GM21717 (cell line): Measurements from ENCODE around the gene CERS6.
"Not testable (repeated sequence)": the region's sequence is repeated elsewhere in the genome, so short reads cannot be mapped to it uniquely, and the experiment has no call there.

ENCODE experiments used
- ATAC-seq: cut with Tn5 transposase; IDR thresholded peaks from one replicate; pipeline ENCODE4 v1.9.1; 2021; ENCODE audit warnings: mild to moderate bottlenecking, moderate library complexity; ENCODE audit not compliant: unreplicated experiment

CERS6 gene

GRCh38 chr2:168455645-168456520, at the start of gene CERS6:
Gene CERS6, plus strand, starts transcription at chr2:168456272. Its CDS starts 177 bp downstream, at chr2:168456449.
- ATAC-seq: peak; percentile 95

- ATAC-seq: not testable (repeated sequence)
Measured at GRCh38 chr2:168412301-168412700, 43.8 kb upstream of the CERS6 start.

GRCh38 chr2:168413101-168413500, 43.0 kb upstream of the CERS6 start:
- ATAC-seq: not testable (repeated sequence)

GRCh38 chr2:168416555-168416954, 39.5 kb upstream of the CERS6 start:
- ATAC-seq: no peak

DNA sequence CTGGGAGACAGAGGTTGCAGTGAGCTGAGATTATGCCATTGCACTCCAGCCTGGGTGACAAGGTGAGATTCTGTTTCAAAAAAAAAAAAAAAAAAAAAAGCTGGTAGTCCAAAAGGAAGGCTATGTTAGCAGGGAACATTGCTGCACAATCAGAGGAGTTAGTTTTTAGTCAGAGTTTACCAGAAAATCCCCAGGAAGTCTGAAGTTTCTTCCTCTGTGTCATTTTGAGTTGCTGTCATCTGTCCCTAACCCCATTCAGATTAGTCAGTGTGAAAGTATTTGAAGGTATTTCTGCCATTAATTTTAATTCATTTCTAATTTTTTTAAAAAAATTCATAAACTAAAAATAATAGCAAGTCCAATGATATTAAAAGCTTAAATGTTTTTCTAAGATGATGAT, 33.5 kb upstream of the CERS6 start:
- peak; percentile 86 for ATAC-seq

- no peak for ATAC-seq
Measured at GRCh38 chr2:168424112-168424951, 31.7 kb upstream of the CERS6 start.

- no peak for ATAC-seq
Measured at GRCh38 chr2:168424971-168425370, 31.1 kb upstream of the CERS6 start.

DNA sequence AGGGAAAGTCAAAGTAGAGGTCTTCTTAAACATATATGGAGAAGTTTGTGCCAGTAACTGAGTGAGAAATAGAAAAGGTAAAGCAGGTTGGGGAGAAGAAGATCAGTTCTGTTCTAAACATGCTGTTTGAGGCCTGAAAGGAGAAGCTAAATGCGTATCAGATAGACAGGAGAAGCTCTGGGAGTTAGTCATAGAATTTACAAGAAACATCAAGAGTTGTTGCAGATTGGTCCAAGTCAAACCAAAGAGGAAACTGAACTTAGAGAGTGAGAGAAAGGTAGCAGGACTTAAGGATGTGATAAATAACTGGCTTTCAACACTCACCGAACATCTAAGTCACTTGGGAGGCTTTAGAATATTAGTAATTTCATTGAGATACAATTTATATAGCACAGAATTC, 29.2 kb upstream of the CERS6 start:
- no peak for ATAC-seq

DNA sequence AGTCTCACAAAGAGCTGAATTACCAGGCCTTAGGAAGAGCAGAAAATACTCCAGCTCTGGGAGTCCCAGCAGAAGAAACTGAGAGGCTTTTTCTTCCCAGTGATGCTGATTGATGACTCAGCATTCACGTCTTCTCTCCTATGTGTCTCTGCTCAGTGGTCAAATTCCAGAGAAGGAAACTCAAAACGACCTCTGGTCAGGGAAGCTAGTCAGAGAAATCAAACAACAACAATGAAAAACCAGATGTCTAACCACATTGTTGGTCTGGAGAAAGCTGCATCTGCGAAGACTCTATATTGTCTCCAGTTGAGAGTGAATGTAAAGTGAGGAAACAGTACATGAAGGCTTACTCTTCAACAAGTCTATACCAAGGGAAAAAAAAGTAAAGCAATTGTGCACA, 28.6 kb upstream of the CERS6 start:
- no peak for ATAC-seq

DNA sequence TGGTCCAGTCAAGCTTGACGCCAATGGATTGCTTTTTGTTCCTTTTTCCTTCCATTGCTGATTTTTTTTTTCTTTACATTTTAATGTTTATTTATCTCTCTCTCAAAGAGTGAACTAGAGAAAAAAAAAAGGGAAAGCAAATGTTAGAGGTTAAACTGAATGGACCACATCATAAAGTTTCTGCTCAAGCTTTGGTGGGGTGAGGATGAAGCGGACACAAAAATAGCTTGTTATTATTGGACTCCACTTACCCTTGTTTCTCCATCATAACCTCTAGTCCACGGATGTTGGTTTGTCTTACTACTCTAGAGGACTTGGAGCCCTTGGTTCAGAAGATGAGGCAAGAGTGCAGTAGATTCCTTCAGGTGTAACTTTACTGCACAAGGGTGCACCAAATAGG, 27.6 kb upstream of the CERS6 start:
- no peak for ATAC-seq

DNA sequence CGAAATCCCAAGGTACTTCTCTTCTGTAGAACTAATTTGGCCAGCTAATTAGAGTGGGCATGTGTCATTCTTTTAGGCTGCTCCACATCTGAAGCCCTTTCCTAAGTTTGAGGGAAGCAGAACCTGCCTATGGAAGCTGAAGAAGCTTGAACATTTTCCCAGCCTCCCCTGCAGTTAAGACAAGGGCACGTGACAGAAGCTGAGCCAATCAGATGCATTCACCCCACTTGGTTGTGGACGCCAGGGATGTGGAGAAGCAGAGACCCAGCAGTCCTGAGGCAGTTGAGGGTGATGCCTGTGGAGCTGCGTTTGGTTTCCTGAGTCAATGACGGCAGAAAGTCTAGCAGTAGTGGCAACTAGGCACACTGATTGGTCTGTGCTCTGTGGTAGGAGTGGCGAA, 26.1 kb upstream of the CERS6 start:
- no peak for ATAC-seq

- no peak for ATAC-seq
Measured at GRCh38 chr2:168430431-168430830, 25.6 kb upstream of the CERS6 start.

GRCh38 chr2:168431301-168432024, 24.6 kb upstream of the CERS6 start:
- no peak for ATAC-seq

DNA sequence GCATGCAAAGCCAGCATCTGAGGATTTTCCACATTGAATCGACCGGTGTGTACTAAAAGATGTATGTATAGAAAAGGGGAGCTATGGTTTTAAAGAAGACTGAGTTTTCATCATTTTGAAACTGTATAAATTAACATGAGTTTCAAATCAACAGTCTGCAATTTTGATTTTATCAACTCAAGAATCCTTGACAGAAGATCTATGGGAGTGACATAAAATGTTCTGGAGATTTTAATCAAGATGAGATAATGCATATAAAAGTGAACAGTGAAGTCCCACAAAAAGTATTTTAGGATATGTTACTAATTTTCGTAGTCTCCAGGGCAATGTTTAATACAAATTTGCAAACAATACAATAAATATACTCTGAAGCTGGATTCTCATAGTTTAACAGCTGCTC, 24.0 kb upstream of the CERS6 start:
- no peak for ATAC-seq

DNA sequence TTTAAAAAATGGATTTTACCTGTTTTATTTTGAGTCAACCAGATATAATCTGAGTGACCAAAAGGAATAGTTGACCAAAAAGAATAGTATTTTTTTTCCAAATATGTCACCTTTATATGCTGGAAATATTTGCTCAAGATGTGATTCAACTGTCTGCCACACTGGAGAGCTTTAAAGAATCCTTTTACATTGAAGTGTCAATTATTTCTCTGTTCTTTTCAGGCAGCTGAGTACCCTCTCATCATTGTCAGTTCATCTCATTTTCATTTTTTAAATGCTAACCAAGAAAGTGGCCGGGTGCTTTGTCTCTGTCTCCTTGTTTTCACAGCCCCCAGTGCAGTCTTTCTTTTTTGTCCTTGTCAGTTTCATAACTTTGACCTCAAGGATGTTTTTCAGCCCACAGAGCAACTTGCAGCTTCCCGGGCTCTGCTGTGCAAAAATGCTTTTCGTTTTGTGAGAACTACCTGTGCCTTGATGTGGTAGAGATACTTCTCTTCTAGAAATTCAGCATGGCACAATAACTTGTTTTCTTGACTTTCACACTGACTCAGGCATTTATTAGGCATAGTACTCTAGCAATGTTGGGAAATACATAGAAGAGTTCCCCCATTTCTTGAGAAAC, 23.4 kb upstream of the CERS6 start:
- peak; percentile 87 for ATAC-seq

- no peak for ATAC-seq
Measured at GRCh38 chr2:168433527-168433926, 22.5 kb upstream of the CERS6 start.

DNA sequence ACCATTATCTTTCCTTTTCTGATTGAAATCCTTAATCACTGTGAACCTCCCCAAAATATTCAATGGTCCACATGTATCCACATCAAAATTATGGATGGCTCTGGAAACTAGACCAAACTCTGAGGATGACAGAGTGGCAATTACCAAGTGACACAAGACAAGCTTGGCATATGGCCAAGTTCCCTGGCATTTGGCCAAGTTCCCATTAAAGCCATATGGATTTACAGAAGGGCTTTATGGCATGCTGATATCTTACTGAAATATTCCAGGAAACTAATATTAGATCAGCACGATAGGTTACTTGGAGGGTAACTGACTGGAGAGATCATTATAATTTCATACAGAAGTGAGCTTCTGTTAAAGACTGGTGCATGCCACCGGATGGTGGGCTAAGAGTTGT, 21.9 kb upstream of the CERS6 start:
- no peak for ATAC-seq

- no peak for ATAC-seq
Measured at GRCh38 chr2:168436840-168437239, 19.2 kb upstream of the CERS6 start.

DNA sequence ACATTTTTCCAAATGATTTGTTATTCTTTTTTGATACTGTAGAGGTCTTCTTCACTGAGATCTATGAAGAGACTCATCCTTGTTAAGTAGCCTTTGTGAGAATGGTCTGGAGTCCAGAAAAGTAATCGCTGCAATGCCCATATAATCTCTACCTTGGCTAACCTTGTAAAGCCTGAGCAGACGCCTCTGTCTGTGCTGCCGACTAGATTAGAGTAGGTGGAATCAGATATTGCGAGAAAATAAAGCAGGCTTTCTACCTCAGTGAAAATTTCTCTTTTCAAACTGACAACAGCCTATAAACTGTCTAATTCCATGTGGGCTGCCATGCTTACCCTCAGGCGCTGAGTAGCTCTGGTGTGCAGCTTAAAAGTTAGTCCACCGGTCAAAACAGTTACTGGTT, 17.5 kb upstream of the CERS6 start:
- no peak for ATAC-seq

DNA sequence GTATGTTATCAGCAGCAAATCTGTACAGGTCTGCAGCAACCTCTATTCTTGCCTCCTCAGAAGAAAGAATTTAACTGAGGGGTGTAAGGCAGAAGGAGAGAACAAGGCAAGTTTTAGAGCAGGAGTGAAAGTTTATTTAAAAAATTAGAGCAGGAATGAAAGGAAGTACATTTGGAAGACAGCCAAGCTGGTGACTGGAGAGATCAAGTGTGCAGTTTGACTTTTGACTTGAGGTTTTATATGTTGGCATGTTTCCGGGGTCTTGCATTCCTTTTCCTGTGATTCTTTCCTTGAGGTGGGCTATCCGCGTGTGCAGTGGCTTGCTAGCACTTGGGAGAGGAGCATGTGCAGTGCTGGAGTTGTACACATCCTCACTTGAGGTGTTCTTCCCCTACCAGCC, 16.5 kb upstream of the CERS6 start:
- no peak for ATAC-seq
